K562 (cell line): ENCODE data around the gene PA2G4. TPM values are rescaled to one million over a fixed set of nuclear protein-coding genes. Genes with fewer than 3 reads are reported as not detected.
A peak's percentile ranks its signal among the peaks of the same experiment; 100 is the strongest.

Experiments
- BRCA1 ChIP-seq, 2 experiments: fragments of 450-650 bp in 1 of 2; sonication (generic) in 1 of 2; formaldehyde crosslinking in 1 of 2; IDR thresholded peaks; 2 replicates each; pipeline versions ENCODE4 v1.5.0 to v1.6.1; 2017 to 2020; ENCODE audit warnings: mild to moderate bottlenecking in 1 of 2, missing genetic modification reagents in 1 of 2
- BRD9 ChIP-seq: fragments of 450-650 bp; IDR thresholded peaks from 2 replicates; pipeline ENCODE4 v1.6.1; 2018; ENCODE audit warnings: low read depth; ENCODE audit not compliant: partially characterized antibody
- EP400 ChIP-seq: fragments of 450-650 bp; IDR thresholded peaks from 2 replicates; pipeline ENCODE4 v1.6.1; 2017; ENCODE audit warnings: antibody characterized with exemption, mild to moderate bottlenecking, moderate library complexity
- GATAD2A ChIP-seq: fragments of 450-650 bp; IDR thresholded peaks from 2 replicates; pipeline ENCODE4 v1.6.1; 2017
- GATAD2B ChIP-seq: fragments of 450-650 bp; IDR thresholded peaks from 2 replicates; pipeline ENCODE4 v1.6.1; 2017; ENCODE audit warnings: mild to moderate bottlenecking, borderline replicate concordance
- HMG20B ChIP-seq: fragments of 250-450 bp; sonication (Bioruptor Pico); IDR thresholded peaks from 2 replicates; pipeline ENCODE4 v1.5.0; 2021; ENCODE audit warnings: mild to moderate bottlenecking
- MECOM ChIP-seq: fragments of 250-450 bp; sonication (Bioruptor Pico); IDR thresholded peaks from 2 replicates; pipeline ENCODE4 v1.8.0; 2022; ENCODE audit warnings: inconsistent platforms
- SLC30A9 ChIP-seq: fragments of 250-450 bp; sonication (Bioruptor Pico); IDR thresholded peaks from 2 replicates; pipeline ENCODE4 v1.8.0; 2022; ENCODE audit warnings: mild to moderate bottlenecking, moderate library complexity
- YY1 ChIP-seq, 3 experiments: IDR thresholded peaks; 2 replicates each; pipeline ENCODE4 v1.6.1; 2011; ENCODE audit warnings: low read length in 2 of 3, mild to moderate bottlenecking in 2 of 3, moderate library complexity in 2 of 3, borderline replicate concordance in 1 of 3, control low read depth in 1 of 3, low read depth in 1 of 3; ENCODE audit not compliant: insufficient read depth in 3 of 3, insufficient replicate concordance in 2 of 3, control insufficient read depth in 1 of 3, insufficient read length in 1 of 3; ENCODE audit errors: extremely low read depth in 1 of 3
- ZFPM2 ChIP-seq: fragments of 250-450 bp; sonication (Bioruptor Pico); IDR thresholded peaks from 2 replicates; pipeline ENCODE4 v1.5.1; 2022; ENCODE audit warnings: mild to moderate bottlenecking
- ZNF311 ChIP-seq: fragments of 250-450 bp; sonication (Bioruptor Pico); IDR thresholded peaks from 2 replicates; pipeline ENCODE4 v1.4.0; 2020; ENCODE audit warnings: mild to moderate bottlenecking, moderate library complexity
- ZNF561 ChIP-seq: fragments of 450-650 bp; formaldehyde crosslinking; conservative IDR thresholded peaks from 2 replicates; pipeline ENCODE4 v1.4.0; 2020; ENCODE audit warnings: mild to moderate bottlenecking, moderate library complexity
- polyA plus RNA-seq, 8 experiments: library from polyadenylated mRNA; depleted of rRNA in 4 of 8; stranded (reverse) in 5 of 8; unstranded in 3 of 8; fragments of >200 nt; fragmentation: Nextera tagmentation in 2 of 8; fragmentation: Illumina TruSeq in 1 of 8; extraction: Ambion mirVana in 2 of 8; extraction: Trizol in 1 of 8; gene quantifications; 2 replicates each; pipeline versions ENCODE4 v1.2.1 to v1.2.3, GENCODE V29; 2011 to 2014; ENCODE audit warnings: inconsistent platforms in 1 of 8, missing spikeins in 1 of 8
- total RNA-seq, 7 experiments: library from RNA; depleted of rRNA in 6 of 7; stranded (reverse); fragments of >200 nt in 6 of 7; fragmentation: Illumina TruSeq in 2 of 7; extraction: Trizol in 2 of 7; gene quantifications; 2 replicates each; pipeline versions ENCODE4 v1.2.1 to v1.2.3, GENCODE V29; 2011 to 2021; ENCODE audit warnings: low replicate concordance in 1 of 7
- TF ChIP-seq, protein P1 (sequence below): fragments of 250-450 bp; sonication (Bioruptor Pico); IDR thresholded peaks from 2 replicates; pipeline ENCODE4 v1.5.0; 2021; ENCODE audit warnings: mild to moderate bottlenecking, borderline replicate concordance

PA2G4 gene
- total and polyA plus RNA-seq, 9 of the 15 experiments (the other 6 are each of a cell fraction or from before 2014, with no cell fraction given), result 230 to 925 (median 638) TPM

DNA sequence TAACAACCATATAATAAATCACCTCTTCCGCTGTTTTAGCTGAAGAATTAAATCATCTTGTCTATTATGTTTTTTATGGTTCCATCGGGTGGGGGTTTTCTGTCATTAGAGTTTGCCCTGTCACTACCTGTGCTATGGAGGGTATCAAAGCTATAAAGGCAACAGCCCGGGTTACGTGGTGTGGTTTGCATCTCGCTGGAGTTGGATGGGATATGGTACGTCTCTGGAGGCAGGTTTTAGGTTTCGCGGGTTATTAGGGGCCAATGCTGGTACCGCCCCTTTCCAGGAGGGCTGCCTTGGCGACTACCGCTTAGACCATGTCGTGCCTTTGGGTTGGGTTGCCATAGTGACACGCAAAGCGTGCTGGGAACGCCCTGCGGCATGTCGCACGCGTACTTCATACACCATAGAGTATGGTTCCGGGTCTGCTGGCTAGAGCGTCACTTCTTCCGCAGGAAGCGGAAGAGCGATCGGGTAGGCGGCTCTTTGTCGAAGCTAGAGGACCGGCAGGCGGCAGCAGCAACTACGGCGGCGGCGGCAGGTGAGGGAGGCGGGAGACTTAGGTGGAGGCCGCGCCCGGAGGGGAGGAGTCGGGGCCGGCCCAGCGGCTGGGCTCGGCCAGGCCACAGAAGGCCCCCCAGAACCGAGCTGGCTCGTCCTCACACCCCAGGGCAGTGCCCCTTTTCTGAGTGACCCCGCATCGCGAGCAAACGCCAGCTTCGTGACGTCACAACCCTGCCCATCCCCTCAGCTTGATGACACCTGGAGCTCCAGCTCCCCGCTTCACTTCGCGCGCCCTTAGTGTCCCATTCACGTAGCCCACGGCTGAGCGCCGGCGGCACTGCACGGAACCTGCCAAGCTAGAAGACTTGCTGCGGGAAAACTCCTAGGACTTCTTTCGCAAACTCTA lies 13.7 kb downstream of the PA2G4 start, which contains the start of gene ZC3H10 (continued):
- TF ChIP-seq GATAD2A (0 out of 2 replicates have a peak, but pooled peaks have one; percentile 34), HMG20B (CRISPR knock-in tag) (no peak), MECOM (CRISPR knock-in tag) (no peak), EP400 (peak; percentile 93), SLC30A9 (no peak), GATAD2B (no peak; the same call in 1 of the 2 replicates), BRCA1 (IDR thresholded peaks at IDR 0.05) (no peak), BRCA1 (CRISPR knock-in tag; IDR thresholded peaks at IDR 0.05) (no peak), ZFPM2 (CRISPR knock-in tag) (no peak), ZNF311 (CRISPR knock-in tag) (no peak), YY1 (IDR thresholded peaks at IDR 0.05; ENCODE audit: borderline replicate concordance in 1 of 3, control insufficient read depth in 1 of 3, extremely low read depth in 1 of 3, insufficient read depth in 3 of 3, insufficient read length in 1 of 3, insufficient replicate concordance in 2 of 3, low read depth in 1 of 3, low read length in 2 of 3) (peak in 2 of 3 experiments; percentile 28 to 61), ZNF561 (CRISPR knock-in tag) (no peak), BRD9 (peak; percentile 55)
- TF ChIP-seq, protein P1, sequence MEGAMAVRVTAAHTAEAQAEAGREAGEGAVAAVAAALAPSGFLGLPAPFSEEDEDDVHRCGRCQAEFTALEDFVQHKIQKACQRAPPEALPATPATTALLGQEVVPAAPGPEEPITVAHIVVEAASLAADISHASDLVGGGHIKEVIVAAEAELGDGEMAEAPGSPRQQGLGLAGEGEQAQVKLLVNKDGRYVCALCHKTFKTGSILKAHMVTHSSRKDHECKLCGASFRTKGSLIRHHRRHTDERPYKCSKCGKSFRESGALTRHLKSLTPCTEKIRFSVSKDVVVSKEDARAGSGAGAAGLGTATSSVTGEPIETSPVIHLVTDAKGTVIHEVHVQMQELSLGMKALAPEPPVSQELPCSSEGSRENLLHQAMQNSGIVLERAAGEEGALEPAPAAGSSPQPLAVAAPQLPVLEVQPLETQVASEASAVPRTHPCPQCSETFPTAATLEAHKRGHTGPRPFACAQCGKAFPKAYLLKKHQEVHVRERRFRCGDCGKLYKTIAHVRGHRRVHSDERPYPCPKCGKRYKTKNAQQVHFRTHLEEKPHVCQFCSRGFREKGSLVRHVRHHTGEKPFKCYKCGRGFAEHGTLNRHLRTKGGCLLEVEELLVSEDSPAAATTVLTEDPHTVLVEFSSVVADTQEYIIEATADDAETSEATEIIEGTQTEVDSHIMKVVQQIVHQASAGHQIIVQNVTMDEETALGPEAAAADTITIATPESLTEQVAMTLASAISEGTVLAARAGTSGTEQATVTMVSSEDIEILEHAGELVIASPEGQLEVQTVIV (CRISPR knock-in tag), result peak; percentile 96
